RWPE1 (cell line): ENCODE measurements around the gene ZNF396.

Experiments used
- CTCF ChIA-PET: fragments of 350-600 bp; sonication (Branson Sonifier 250); formaldehyde crosslinking; extraction: SDS; loops from one replicate; lab custom pipeline; 2021; lab: Yijun Ruan, JAX
- POLR2A ChIA-PET: fragments of 400-600 bp; formaldehyde crosslinking; extraction: SDS; loops from one replicate; lab custom pipeline; 2020; ENCODE audit warnings: antibody characterized with exemption; ENCODE audit not compliant: low non-redundant PET; lab: Yijun Ruan, JAX
- DNase-seq: peaks from one replicate; pipeline ENCODE4 v3.0.0; 2012; ENCODE audit warnings: low spot score
- H3K27ac ChIP-seq: fragments of 450-650 bp; 2 replicates; pipeline ENCODE4 v1.5.1; 2017
- TF ChIP-seq, protein P1 (sequence below): fragments of 450-650 bp; conservative IDR thresholded peaks from 2 replicates; pipeline ENCODE4 v1.5.1; 2017; ENCODE audit warnings: low read depth, mild to moderate bottlenecking

The ZNF396 gene

DNA sequence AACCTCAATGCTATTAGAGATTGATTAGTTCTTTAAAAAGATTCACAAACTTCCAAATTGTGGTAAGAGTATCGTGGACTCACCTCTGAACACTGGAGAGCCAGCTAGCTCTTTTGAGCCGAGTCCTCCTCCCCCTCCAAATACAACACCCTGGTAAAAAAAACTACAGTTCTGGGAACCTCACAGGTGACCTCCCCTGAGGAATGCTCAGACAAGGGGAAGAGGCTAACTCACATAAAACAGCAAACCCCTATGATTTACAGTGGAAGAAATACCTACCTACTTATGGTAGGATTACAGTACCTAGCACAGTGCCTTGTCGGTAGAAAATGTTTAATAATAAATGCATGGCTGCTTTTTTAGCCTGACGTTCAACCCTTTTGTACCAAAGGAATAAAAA is 41.3 kb downstream of the ZNF396 start:
- ChIA-PET POLR2A (no interaction called here), CTCF (interaction anchor here (0.7 kb wide), 1 partner anchor 13 kb away, joined by 3 read pairs; no protein-coding TSS in a partner anchor)
- TF ChIP-seq, protein P1, sequence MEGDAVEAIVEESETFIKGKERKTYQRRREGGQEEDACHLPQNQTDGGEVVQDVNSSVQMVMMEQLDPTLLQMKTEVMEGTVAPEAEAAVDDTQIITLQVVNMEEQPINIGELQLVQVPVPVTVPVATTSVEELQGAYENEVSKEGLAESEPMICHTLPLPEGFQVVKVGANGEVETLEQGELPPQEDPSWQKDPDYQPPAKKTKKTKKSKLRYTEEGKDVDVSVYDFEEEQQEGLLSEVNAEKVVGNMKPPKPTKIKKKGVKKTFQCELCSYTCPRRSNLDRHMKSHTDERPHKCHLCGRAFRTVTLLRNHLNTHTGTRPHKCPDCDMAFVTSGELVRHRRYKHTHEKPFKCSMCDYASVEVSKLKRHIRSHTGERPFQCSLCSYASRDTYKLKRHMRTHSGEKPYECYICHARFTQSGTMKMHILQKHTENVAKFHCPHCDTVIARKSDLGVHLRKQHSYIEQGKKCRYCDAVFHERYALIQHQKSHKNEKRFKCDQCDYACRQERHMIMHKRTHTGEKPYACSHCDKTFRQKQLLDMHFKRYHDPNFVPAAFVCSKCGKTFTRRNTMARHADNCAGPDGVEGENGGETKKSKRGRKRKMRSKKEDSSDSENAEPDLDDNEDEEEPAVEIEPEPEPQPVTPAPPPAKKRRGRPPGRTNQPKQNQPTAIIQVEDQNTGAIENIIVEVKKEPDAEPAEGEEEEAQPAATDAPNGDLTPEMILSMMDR, result no peak
- no peak overlapping the region for H3K27ac ChIP-seq
- DNase-seq, result no peak

DNA sequence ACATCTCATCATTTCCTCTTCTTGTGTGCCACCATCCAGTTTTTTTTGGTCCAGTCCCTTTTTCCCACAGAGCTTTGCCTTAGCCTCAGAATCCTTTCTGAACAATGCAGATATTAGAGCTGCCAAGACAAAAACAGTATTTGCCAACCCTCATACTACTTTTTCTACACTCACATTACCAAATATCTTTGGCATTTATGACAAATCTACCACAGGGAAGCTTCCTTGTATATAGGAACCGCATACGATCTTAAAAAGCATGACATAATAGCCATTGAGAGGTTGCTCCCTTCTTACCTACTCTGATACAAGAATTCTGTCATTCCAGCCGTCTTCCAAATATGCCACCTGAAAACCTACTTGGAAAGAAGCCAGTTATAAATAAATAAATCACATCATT is 42.3 kb downstream of the ZNF396 start:
- POLR2A ChIA-PET, result no interaction called here

DNA sequence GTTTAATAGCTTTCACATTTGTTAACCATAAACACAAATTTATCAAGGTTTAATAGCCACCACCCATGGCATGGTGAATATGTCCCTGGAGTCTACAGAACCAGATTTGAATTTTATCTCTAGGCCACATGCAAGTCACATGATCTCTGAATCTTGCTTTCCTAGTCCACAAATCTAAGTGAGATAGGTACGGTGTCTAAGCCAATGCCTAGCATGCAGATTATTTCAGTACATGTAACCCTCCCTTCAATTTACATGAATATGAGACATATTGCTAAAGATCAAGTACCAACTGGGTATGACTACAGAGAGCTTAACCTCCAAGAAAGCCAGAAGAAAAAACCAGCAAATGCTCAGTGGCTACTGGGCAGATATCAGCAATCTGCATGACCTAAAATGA is 42.9 kb downstream of the ZNF396 start:
- TF ChIP-seq, protein P1, result no peak
- CTCF ChIA-PET, result no interaction called here
- POLR2A ChIA-PET, result no interaction called here

More for the DNA sequence above, 42.3 kb downstream of the ZNF396 start:
- CTCF ChIA-PET, result no interaction called here
- TF ChIP-seq, protein P1, result no peak
- no peak for DNase-seq
- no peak overlapping the region for H3K27ac ChIP-seq

DNA sequence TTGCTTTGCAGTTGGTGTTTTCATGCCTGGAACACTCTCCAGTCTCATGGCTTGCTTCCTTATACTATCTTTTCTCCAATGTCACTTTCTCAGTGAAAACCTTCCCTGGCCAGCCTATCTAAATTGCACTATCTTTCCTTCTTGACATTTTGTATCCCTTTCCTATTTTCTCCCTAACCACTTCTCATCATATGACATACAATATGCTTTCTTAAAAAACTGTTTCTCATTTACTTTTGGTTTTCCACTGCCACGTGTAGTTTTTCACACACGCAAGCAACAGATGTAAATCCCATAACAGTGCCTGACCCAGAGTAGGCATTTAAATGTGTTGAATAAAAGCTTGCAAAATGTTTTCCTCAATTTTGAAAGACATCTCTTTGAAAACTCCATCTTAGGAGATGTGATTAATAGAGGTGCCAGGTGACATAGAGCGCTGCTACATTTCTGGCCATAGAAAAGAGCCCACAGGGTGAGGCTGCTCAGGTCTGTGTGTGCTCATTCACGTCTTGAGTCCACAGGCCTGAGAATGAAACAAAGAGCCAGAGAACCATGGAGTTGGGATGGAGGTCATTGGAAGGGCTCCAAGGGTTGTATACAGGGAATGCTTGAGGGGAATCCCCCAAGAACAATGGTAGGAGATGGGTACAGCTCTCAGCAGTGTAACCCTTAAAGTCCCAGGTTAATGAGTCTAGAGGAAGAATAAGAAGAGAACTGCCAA is 45.6 kb downstream of the ZNF396 start:
- CTCF ChIA-PET, result no interaction called here
- no peak overlapping the region for H3K27ac ChIP-seq
- TF ChIP-seq, protein P1, result no peak
- POLR2A ChIA-PET, result no interaction called here
- DNase-seq, result no peak

More for the DNA sequence above, 42.9 kb downstream of the ZNF396 start:
- no peak for DNase-seq
- H3K27ac ChIP-seq, result no peak overlapping the region

DNA sequence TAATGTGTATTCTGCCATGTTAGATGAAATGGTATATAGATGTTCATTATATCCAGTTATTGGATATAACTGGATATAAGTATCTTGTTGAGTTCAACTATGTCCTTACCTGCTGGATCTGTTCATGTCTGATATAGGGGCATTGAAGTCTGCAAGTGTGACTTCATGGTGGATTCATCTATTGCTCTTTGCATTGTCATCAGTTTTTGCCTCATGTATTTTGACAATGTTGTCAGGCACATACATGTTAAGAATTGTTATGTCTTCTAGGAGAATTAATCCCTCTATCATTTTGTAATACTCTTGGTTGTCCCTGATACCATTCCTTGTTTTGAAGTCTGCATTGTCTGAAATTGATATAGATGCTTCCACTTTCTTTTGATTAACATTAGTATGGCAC is 48.3 kb downstream of the ZNF396 start:
- no peak overlapping the region for H3K27ac ChIP-seq
- TF ChIP-seq, protein P1, result no peak
- POLR2A ChIA-PET, result no interaction called here
- CTCF ChIA-PET, result no interaction called here
- DNase-seq, result no peak

DNA sequence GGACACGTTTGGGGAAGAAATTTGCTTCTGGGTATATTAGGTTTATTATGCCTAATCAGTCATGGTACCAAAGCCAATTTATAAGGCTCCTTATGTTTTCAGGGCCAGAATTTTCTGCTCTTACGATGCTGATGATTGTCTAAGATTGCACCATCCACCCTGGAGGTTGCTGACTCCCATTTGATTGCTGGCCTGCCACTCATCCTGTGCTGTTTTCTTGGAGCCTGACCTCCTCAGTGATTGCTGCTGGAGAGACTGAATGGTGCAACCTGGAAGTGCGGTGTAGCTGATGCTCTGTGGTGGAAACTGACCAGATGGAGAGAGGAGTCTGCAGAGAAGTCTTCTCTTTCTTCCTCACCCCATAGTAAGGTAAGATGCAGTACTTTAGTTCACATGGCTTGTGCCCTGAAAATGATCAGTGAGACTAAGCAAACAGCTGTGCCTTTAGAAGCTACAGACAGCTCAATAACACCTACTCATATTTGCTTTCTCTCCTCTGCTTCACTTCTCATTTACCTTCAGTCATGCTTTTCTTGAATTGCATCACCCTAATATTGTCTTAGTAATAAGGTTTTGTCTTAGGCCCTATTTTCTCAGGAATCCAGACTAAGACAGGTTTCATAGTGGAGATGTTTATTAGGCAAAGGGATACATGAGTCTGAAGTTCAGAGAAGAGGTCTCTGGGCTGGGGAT is 50.3 kb downstream of the ZNF396 start:
- ChIA-PET CTCF (no interaction called here), POLR2A (no interaction called here)
- no peak for DNase-seq
- TF ChIP-seq, protein P1, result no peak
- H3K27ac ChIP-seq, result no peak overlapping the region
